H1 (cell line): ENCODE data around the gene SRRM5.

Source experiments
- CBX8 ChIP-seq: fragments of 300-800, 300-1000 bp; sonication (generic); IDR thresholded peaks from 2 replicates; pipeline ENCODE4 v1.7.1; 2016; ENCODE audit warnings: low read depth, low read length, borderline replicate concordance
- CTCF ChIP-seq, 3 experiments: IDR thresholded peaks; 1 replicate in 2 of 3; 2 replicates in 1 of 3; pipeline versions ENCODE4 v1.5.1 to v1.6.1; 2011; ENCODE audit warnings: low read length in 3 of 3, mild to moderate bottlenecking in 3 of 3, inconsistent platforms in 2 of 3, low read depth in 1 of 3, moderate library complexity in 1 of 3; ENCODE audit not compliant: insufficient read depth in 1 of 3; ENCODE audit errors: control extremely low read depth in 1 of 3
- MAFK ChIP-seq: IDR thresholded peaks from 2 replicates; pipeline ENCODE4 v1.6.1; 2012; ENCODE audit warnings: low read depth, mild to moderate bottlenecking, improper control_type of control experiment, low read length
- NANOG ChIP-seq: IDR thresholded peaks from 2 replicates; pipeline ENCODE4 v1.6.1; 2011; ENCODE audit warnings: low read length, low read depth, mild to moderate bottlenecking, inconsistent platforms; ENCODE audit not compliant: insufficient read depth, poor library complexity, severe bottlenecking
- POLR2A ChIP-seq, 2 experiments: IDR thresholded peaks; 1 replicate in 1 of 2; 2 replicates in 1 of 2; pipeline ENCODE4 v1.6.1; 2011; ENCODE audit warnings: low read depth in 2 of 2, low read length in 2 of 2, mild to moderate bottlenecking in 2 of 2; ENCODE audit errors: control extremely low read depth in 1 of 2
- SIX5 ChIP-seq: IDR thresholded peaks from 2 replicates; pipeline ENCODE4 v1.6.1; 2011; ENCODE audit warnings: mild to moderate bottlenecking, low read depth, low read length
- TAF7 ChIP-seq: optimal IDR thresholded peaks from 2 replicates; pipeline ENCODE3; 2011; ENCODE audit warnings: low read depth, mild to moderate bottlenecking, inconsistent platforms, low read length, moderate library complexity, borderline replicate concordance

- peak; percentile 45 for TF ChIP-seq TAF7
- no peak for TF ChIP-seq MAFK
- peak in 1 of 2 experiments; percentile 66; a peak in 2 of 3 replicates for TF ChIP-seq POLR2A (IDR thresholded peaks at IDR 0.05; ENCODE audit: control extremely low read depth in 1 of 2, low read depth in 2 of 2, low read length in 2 of 2)
- no peak for TF ChIP-seq SIX5
- peak in 2 of 3 experiments; percentile 3 to 7; a peak in 1 of 4 replicates for TF ChIP-seq CTCF (IDR thresholded peaks at IDR 0.05; ENCODE audit: control extremely low read depth in 1 of 3, insufficient read depth in 1 of 3, low read depth in 1 of 3, low read length in 3 of 3)
- TF ChIP-seq CBX8: no peak
- peak; percentile 44 for TF ChIP-seq NANOG
These were observed 15.7 kb upstream of the SRRM5 start, which contains the start of the genes IRGQ and ZNF576 for GRCh38 chr19:43595999-43596841.
